ENCODE measurements around the gene ARHGAP15. TPM values are rescaled to one million over a fixed set of nuclear protein-coding genes. Genes with fewer than 3 reads are reported as not detected.

ARHGAP15 gene
- polyA plus RNA-seq, 1 donor from 2014 or later: 0.30 TPM

DNA sequence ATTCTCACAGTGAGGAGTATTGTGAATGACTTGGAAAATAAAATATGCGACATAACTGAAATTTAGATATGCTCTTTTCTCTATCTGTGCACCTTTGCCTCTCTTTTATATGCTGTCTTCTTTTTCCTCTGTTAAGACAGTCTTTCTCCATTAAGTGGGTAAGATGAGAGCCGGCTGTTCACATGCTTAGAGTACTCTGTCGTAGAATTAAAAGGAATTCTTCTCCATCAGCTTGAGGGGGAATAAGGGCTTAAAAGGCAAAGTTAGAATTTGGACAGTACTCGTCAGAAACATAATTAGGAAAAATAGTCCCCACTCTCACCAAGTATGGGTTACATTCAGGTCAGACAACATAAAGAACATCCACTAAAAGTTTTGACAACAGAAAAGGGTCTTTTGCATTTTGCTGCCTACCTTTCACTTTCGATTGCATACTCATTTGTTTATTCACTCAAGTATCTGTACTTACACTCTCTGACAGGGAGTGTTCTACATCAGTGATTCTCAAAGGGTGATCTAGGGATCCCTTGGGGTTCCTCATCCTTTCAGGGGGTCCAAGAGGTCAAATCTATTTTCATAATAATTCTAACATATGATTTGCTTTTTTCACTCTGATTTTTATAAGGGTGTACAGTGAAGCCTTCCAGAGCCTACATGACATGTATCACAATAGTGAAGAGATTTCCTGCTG, 48.0 kb downstream of the ARHGAP15 start:
- H3K9me3 ChIP-seq (ENCODE audit: low read length): no peaks in the 10 kb centered on the region
- no peaks in the 10 kb centered on the region for H3K9me2 ChIP-seq (ENCODE audit: insufficient read depth, low read length)
- no peak overlapping the region for H3K4me3 ChIP-seq (ENCODE audit: low read length)
- H3K27me3 ChIP-seq (ENCODE audit: insufficient read depth, low read depth, low read length): no peaks in the 10 kb centered on the region
- no peaks in the 10 kb centered on the region for H3K36me3 ChIP-seq (ENCODE audit: insufficient read depth, low read length)
- no peak overlapping the region for H3K4me2 ChIP-seq (ENCODE audit: low read length)
- H3K9ac ChIP-seq (ENCODE audit: low read length): no peak overlapping the region
- H3F3A ChIP-seq (ENCODE audit: insufficient read depth, low read length, poor library complexity, severe bottlenecking): no peaks in the 10 kb centered on the region
- no peak overlapping the region for H3K27ac ChIP-seq (ENCODE audit: low read length)
- no peak overlapping the region for H2AFZ ChIP-seq (ENCODE audit: low read depth, low read length)
- TF ChIP-seq EZH2 (IDR thresholded peaks at IDR 0.05; ENCODE audit: borderline replicate concordance, insufficient read depth, low read length, poor library complexity, severe bottlenecking): no peak
- no peak for TF ChIP-seq POLR2AphosphoS5 (IDR thresholded peaks at IDR 0.05)
- TF ChIP-seq TAF1 (IDR thresholded peaks at IDR 0.05; ENCODE audit: low read depth): no peak
- no peak for TF ChIP-seq RAD21 (conservative IDR thresholded peaks at IDR 0.05)
- TF ChIP-seq EP300 (conservative IDR thresholded peaks at IDR 0.05; ENCODE audit: poor library complexity, severe bottlenecking): no peak
- no peak for TF ChIP-seq SMC3 (conservative IDR thresholded peaks at IDR 0.05; ENCODE audit: poor library complexity)
- TF ChIP-seq, protein P1, sequence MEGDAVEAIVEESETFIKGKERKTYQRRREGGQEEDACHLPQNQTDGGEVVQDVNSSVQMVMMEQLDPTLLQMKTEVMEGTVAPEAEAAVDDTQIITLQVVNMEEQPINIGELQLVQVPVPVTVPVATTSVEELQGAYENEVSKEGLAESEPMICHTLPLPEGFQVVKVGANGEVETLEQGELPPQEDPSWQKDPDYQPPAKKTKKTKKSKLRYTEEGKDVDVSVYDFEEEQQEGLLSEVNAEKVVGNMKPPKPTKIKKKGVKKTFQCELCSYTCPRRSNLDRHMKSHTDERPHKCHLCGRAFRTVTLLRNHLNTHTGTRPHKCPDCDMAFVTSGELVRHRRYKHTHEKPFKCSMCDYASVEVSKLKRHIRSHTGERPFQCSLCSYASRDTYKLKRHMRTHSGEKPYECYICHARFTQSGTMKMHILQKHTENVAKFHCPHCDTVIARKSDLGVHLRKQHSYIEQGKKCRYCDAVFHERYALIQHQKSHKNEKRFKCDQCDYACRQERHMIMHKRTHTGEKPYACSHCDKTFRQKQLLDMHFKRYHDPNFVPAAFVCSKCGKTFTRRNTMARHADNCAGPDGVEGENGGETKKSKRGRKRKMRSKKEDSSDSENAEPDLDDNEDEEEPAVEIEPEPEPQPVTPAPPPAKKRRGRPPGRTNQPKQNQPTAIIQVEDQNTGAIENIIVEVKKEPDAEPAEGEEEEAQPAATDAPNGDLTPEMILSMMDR (IDR thresholded peaks at IDR 0.05; ENCODE audit: poor library complexity, severe bottlenecking): no peak
- no peak for TF ChIP-seq MXI1 (conservative IDR thresholded peaks at IDR 0.05; ENCODE audit: poor library complexity, severe bottlenecking)
- TF ChIP-seq, protein P2, sequence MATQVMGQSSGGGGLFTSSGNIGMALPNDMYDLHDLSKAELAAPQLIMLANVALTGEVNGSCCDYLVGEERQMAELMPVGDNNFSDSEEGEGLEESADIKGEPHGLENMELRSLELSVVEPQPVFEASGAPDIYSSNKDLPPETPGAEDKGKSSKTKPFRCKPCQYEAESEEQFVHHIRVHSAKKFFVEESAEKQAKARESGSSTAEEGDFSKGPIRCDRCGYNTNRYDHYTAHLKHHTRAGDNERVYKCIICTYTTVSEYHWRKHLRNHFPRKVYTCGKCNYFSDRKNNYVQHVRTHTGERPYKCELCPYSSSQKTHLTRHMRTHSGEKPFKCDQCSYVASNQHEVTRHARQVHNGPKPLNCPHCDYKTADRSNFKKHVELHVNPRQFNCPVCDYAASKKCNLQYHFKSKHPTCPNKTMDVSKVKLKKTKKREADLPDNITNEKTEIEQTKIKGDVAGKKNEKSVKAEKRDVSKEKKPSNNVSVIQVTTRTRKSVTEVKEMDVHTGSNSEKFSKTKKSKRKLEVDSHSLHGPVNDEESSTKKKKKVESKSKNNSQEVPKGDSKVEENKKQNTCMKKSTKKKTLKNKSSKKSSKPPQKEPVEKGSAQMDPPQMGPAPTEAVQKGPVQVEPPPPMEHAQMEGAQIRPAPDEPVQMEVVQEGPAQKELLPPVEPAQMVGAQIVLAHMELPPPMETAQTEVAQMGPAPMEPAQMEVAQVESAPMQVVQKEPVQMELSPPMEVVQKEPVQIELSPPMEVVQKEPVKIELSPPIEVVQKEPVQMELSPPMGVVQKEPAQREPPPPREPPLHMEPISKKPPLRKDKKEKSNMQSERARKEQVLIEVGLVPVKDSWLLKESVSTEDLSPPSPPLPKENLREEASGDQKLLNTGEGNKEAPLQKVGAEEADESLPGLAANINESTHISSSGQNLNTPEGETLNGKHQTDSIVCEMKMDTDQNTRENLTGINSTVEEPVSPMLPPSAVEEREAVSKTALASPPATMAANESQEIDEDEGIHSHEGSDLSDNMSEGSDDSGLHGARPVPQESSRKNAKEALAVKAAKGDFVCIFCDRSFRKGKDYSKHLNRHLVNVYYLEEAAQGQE (IDR thresholded peaks at IDR 0.05; ENCODE audit: borderline replicate concordance): no peak
- H4K20me1 ChIP-seq (ENCODE audit: insufficient read depth): no peaks in the 10 kb centered on the region
- no peaks in the 10 kb centered on the region for H3K79me2 ChIP-seq (replicated peaks; ENCODE audit: insufficient read depth, low read length)

DNA sequence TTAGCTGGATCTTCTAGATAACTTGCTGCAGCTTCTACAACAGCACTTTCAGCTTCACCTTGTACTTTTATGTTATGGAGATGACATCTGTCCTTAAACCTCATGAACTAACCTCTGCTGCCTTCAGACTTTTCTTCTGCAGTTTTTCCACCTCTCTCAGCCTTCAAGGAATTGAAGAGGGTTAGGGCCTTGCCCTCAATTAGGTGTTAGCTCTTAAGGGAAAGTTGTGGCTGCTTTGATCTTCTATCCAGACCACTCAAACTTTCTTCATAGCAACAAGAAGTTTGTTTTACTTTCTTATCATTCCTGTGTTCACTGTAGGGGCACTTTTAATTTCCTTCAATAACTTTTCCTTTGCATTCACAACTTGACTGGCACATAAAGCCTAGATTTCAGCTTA, 52.3 kb downstream of the ARHGAP15 start:
- Histone ChIP-seq H4K20me1 (ENCODE audit: insufficient read depth) (no peaks in the 10 kb centered on the region), H3K27me3 (ENCODE audit: insufficient read depth, low read depth, low read length) (no peaks in the 10 kb centered on the region), H3K36me3 (ENCODE audit: insufficient read depth, low read length) (no peaks in the 10 kb centered on the region), H3F3A (ENCODE audit: insufficient read depth, low read length, poor library complexity, severe bottlenecking) (no peaks in the 10 kb centered on the region), H3K9ac (ENCODE audit: low read length) (no peak overlapping the region), H2AFZ (ENCODE audit: low read depth, low read length) (no peak overlapping the region), H3K4me3 (ENCODE audit: low read length) (no peak overlapping the region), H3K79me2 (replicated peaks; ENCODE audit: insufficient read depth, low read length) (no peaks in the 10 kb centered on the region), H3K9me3 (ENCODE audit: low read length) (no peaks in the 10 kb centered on the region), H3K27ac (ENCODE audit: low read length) (no peak overlapping the region), H3K4me2 (ENCODE audit: low read length) (no peak overlapping the region), H3K9me2 (ENCODE audit: insufficient read depth, low read length) (no peaks in the 10 kb centered on the region)
- TF ChIP-seq RAD21 (conservative IDR thresholded peaks at IDR 0.05) (no peak), POLR2AphosphoS5 (IDR thresholded peaks at IDR 0.05) (no peak), EZH2 (IDR thresholded peaks at IDR 0.05; ENCODE audit: borderline replicate concordance, insufficient read depth, low read length, poor library complexity, severe bottlenecking) (no peak), TAF1 (IDR thresholded peaks at IDR 0.05; ENCODE audit: low read depth) (no peak), EP300 (conservative IDR thresholded peaks at IDR 0.05; ENCODE audit: poor library complexity, severe bottlenecking) (no peak)
- TF ChIP-seq, protein P2 (IDR thresholded peaks at IDR 0.05; ENCODE audit: borderline replicate concordance): no peak
- TF ChIP-seq, protein P1 (IDR thresholded peaks at IDR 0.05; ENCODE audit: poor library complexity, severe bottlenecking): no peak
